Neural progenitor cell (in vitro differentiated cells): ENCODE measurements around the gene MAVS. TPM values are rescaled to one million over a fixed set of nuclear protein-coding genes. Genes with fewer than 3 reads are reported as not detected.

Experiments
- DNase-seq: peaks from one replicate; pipeline ENCODE4 v3.0.0-alpha.2; 2016; ENCODE audit warnings: low spot score
- H2AFZ ChIP-seq: fragments of 200-600 bp; sonication (generic); replicated peaks from 2 replicates; pipeline ENCODE4 v1.6.1; 2016; ENCODE audit warnings: antibody characterized with exemption
- H3F3A ChIP-seq: fragments of 200-600 bp; sonication (generic); 2 replicates; pipeline ENCODE4 v1.6.1; 2016; ENCODE audit warnings: antibody characterized with exemption, low read depth
- H3K27ac ChIP-seq: fragments of 200-600 bp; sonication (generic); 2 replicates; pipeline ENCODE4 v1.5.1; 2016; ENCODE audit warnings: mild to moderate bottlenecking
- H3K27me3 ChIP-seq: fragments of 200-600 bp; sonication (generic); 2 replicates; pipeline ENCODE4 v1.6.1; 2016; ENCODE audit warnings: mild to moderate bottlenecking, moderate library complexity
- H3K36me3 ChIP-seq: fragments of 200-600 bp; sonication (generic); 2 replicates; pipeline ENCODE4 v1.5.1; 2016
- H3K4me1 ChIP-seq: fragments of 200-600 bp; sonication (generic); 2 replicates; pipeline ENCODE4 v1.6.1; 2016; ENCODE audit warnings: mixed run types
- H3K4me2 ChIP-seq: fragments of 200-600 bp; sonication (generic); 2 replicates; pipeline ENCODE4 v1.6.1; 2016
- H3K4me3 ChIP-seq: fragments of 200-600 bp; sonication (generic); 2 replicates; pipeline ENCODE4 v1.5.1; 2016
- H3K79me2 ChIP-seq: fragments of 200-600 bp; sonication (generic); 2 replicates; pipeline ENCODE4 v1.6.1; 2016; ENCODE audit warnings: low read depth
- H3K9ac ChIP-seq: fragments of 200-600 bp; sonication (generic); 2 replicates; pipeline ENCODE4 v1.6.1; 2016
- H3K9me3 ChIP-seq: fragments of 200-600 bp; sonication (generic); 2 replicates; pipeline ENCODE4 v1.5.1; 2016; ENCODE audit warnings: low read depth
- H4K20me1 ChIP-seq: fragments of 200-600 bp; sonication (generic); 2 replicates; pipeline ENCODE4 v1.6.1; 2016; ENCODE audit warnings: low read depth
- H3K27ac Mint-ChIP-seq: 3 replicates; pipeline ENCODE4 v1.8.0; 2021; ENCODE audit warnings: mixed read lengths
- H3K27me3 Mint-ChIP-seq: 2 replicates; pipeline ENCODE4 v1.8.0; 2022; ENCODE audit warnings: low read depth, mild to moderate bottlenecking, inconsistent platforms, moderate library complexity, mixed read lengths; ENCODE audit not compliant: insufficient read depth
- H3K36me3 Mint-ChIP-seq: 3 replicates; pipeline ENCODE4 v1.8.0; 2021; ENCODE audit warnings: mixed read lengths
- H3K4me1 Mint-ChIP-seq: 3 replicates; pipeline ENCODE4 v1.8.0; 2021; ENCODE audit warnings: mixed read lengths
- H3K4me3 Mint-ChIP-seq: 3 replicates; pipeline ENCODE4 v1.8.0; 2021; ENCODE audit warnings: mild to moderate bottlenecking, moderate library complexity, mixed read lengths
- H3K9me3 Mint-ChIP-seq: 3 replicates; pipeline ENCODE4 v1.8.0; 2020; ENCODE audit warnings: mixed read lengths
- CTCF ChIP-seq: fragments of 200-600 bp; sonication (generic); IDR thresholded peaks from 2 replicates; pipeline ENCODE4 v1.5.1; 2017; ENCODE audit warnings: antibody characterized with exemption, mild to moderate bottlenecking
- EZH2 ChIP-seq: fragments of 200-600 bp; sonication (generic); IDR thresholded peaks from 2 replicates; pipeline ENCODE4 v1.6.1; 2017; ENCODE audit warnings: antibody characterized with exemption, mild to moderate bottlenecking, moderate library complexity
- EZH2phosphoT487 ChIP-seq: fragments of 200-600 bp; sonication (generic); IDR thresholded peaks from 2 replicates; pipeline ENCODE4 v1.6.1; 2017; ENCODE audit warnings: antibody characterized with exemption
- total RNA-seq: library from RNA; depleted of rRNA; stranded (reverse); fragments of >200 nt; gene quantifications from 2 replicates; pipeline ENCODE4 v1.2.3, GENCODE V29; 2015; ENCODE audit warnings: low replicate concordance

MAVS gene
- total RNA-seq, 1 donor from 2014 or later, result 14.1 TPM

- Histone ChIP-seq H3K79me2 (peaks cover 99% of the 10 kb centered on the region), H3K4me2 (no peak overlapping the region), H3K36me3 (peaks cover 21% of the 10 kb centered on the region), H3K4me3 (no peak overlapping the region), H3K27ac (no peak overlapping the region), H3K9me3 (no peaks in the 10 kb centered on the region), H3K27me3 (no peaks in the 10 kb centered on the region), H3K4me1 (no peaks in the 10 kb centered on the region), H3K9ac (no peak overlapping the region), H4K20me1 (peaks cover 92% of the 10 kb centered on the region), H3F3A (peaks cover 4% of the 10 kb centered on the region), H2AFZ (no peak overlapping the region)
- Mint-ChIP-seq H3K4me3 (no peak overlapping the region), H3K27ac (no peak overlapping the region), H3K36me3 (peaks cover 50% of the 10 kb centered on the region), H3K9me3 (no peaks in the 10 kb centered on the region), H3K27me3 (peaks cover 2% of the 10 kb centered on the region), H3K4me1 (no peaks in the 10 kb centered on the region)
- no peak for DNase-seq
- no peak for TF ChIP-seq CTCF
- no peak for TF ChIP-seq EZH2phosphoT487
- no peak for TF ChIP-seq EZH2
Measured at GRCh38 chr20:3910853-3911252, 64.2 kb downstream of the MAVS start.

DNA sequence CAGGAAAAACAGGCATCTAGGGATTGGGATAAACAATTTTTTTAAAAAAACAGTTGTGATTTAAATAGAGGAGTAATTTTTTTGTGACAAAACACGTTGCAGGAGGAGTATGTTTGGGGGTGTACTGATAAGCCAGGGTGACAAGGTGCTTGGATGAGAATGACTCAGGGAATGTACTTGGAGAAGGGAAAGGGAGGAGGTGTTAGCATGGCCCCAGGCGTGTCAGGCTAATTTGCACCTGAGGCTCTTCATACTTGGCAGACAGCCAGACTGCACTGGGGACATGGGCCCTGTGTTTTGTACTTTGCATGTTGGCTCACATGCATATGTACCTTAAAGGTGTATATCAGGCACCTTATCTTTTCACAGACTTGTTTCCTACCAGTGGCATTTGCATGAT, 65.3 kb downstream of the MAVS start:
- Histone ChIP-seq H3K9ac (no peak overlapping the region), H3K4me3 (no peak overlapping the region), H3K4me2 (no peak overlapping the region), H3K36me3 (peaks cover 21% of the 10 kb centered on the region), H4K20me1 (peaks cover 92% of the 10 kb centered on the region), H3K4me1 (no peaks in the 10 kb centered on the region), H3F3A (peaks cover 4% of the 10 kb centered on the region), H3K27ac (no peak overlapping the region), H3K9me3 (no peaks in the 10 kb centered on the region), H2AFZ (no peak overlapping the region), H3K27me3 (no peaks in the 10 kb centered on the region), H3K79me2 (peaks cover 99% of the 10 kb centered on the region)
- Mint-ChIP-seq H3K27ac (no peak overlapping the region), H3K9me3 (no peaks in the 10 kb centered on the region), H3K36me3 (peaks cover 51% of the 10 kb centered on the region), H3K4me1 (no peaks in the 10 kb centered on the region), H3K4me3 (no peak overlapping the region), H3K27me3 (peaks cover 2% of the 10 kb centered on the region)
- TF ChIP-seq EZH2phosphoT487 (no peak), CTCF (no peak), EZH2 (no peak)
- no peak for DNase-seq

DNA sequence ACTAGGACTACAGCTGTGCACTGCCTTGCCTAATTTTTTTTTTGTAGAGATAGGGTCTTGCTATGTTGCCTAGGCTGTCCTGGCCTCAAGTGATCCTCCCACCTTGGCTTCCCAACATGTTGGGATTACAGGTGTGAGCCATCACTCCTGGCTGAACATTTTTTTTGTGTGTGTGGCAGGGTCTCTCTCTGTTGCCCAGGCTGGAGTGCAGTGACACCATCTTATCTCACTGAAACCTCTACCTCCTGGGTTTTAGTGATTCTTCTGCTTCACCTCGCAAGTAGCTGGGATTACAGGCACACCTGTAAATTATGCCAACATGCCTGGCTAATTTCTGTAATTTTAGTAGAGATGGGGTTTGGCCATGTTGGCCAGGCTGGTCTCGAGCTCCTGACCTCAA, 67.8 kb downstream of the MAVS start:
- Histone ChIP-seq H3K4me3 (no peak overlapping the region), H3K4me2 (no peak overlapping the region), H2AFZ (no peak overlapping the region), H3K4me1 (no peaks in the 10 kb centered on the region), H3F3A (peaks cover 4% of the 10 kb centered on the region), H3K79me2 (peaks cover 98% of the 10 kb centered on the region), H3K36me3 (peaks cover 28% of the 10 kb centered on the region), H3K27me3 (no peaks in the 10 kb centered on the region), H4K20me1 (peaks cover 91% of the 10 kb centered on the region), H3K27ac (no peak overlapping the region), H3K9ac (no peak overlapping the region), H3K9me3 (no peaks in the 10 kb centered on the region)
- Mint-ChIP-seq H3K27me3 (peaks cover 2% of the 10 kb centered on the region), H3K36me3 (peaks cover 54% of the 10 kb centered on the region), H3K9me3 (no peaks in the 10 kb centered on the region), H3K27ac (no peak overlapping the region), H3K4me3 (no peak overlapping the region), H3K4me1 (no peaks in the 10 kb centered on the region)
- no peak for TF ChIP-seq EZH2phosphoT487
- no peak for DNase-seq

- Histone ChIP-seq H3K4me1 (no peaks in the 10 kb centered on the region), H3K9ac (no peak overlapping the region), H3F3A (no peaks in the 10 kb centered on the region), H3K27ac (no peak overlapping the region), H3K27me3 (no peaks in the 10 kb centered on the region), H3K36me3 (peaks cover 28% of the 10 kb centered on the region), H3K9me3 (no peaks in the 10 kb centered on the region), H3K4me3 (no peak overlapping the region), H2AFZ (no peak overlapping the region), H4K20me1 (peaks cover 91% of the 10 kb centered on the region), H3K79me2 (peaks cover 98% of the 10 kb centered on the region), H3K4me2 (no peak overlapping the region)
- Mint-ChIP-seq H3K36me3 (peaks cover 47% of the 10 kb centered on the region), H3K4me3 (no peak overlapping the region), H3K27ac (no peak overlapping the region), H3K9me3 (no peaks in the 10 kb centered on the region), H3K27me3 (peaks cover 2% of the 10 kb centered on the region), H3K4me1 (no peaks in the 10 kb centered on the region)
- TF ChIP-seq EZH2 (no peak), EZH2phosphoT487 (no peak), CTCF (no peak)
- DNase-seq, result no peak
Measured at GRCh38 chr20:3915691-3916090, 69.1 kb downstream of the MAVS start.
